A673 (cell line): ENCODE results near the gene SLIT3. TPM values are rescaled to one million over a fixed set of nuclear protein-coding genes. Genes with fewer than 3 reads are reported as not detected.
"Not testable (repeated sequence)": the region's sequence is repeated elsewhere in the genome, so short reads cannot be mapped to it uniquely, and the experiment has no call there.

Source experiments
- BruUV-seq: library from RNA; stranded (reverse); fragments of 400-500 nt; replicated peaks from 2 replicates; lab custom pipeline; 2021; lab: Mats Ljungman, UMichigan
- CTCF ChIA-PET: fragments of 300-600 bp; sonication (Branson Sonifier 250); formaldehyde crosslinking; loops from one replicate; lab custom pipeline; 2022; ENCODE audit warnings: antibody characterized with exemption; lab: Charles Lee
- POLR2A ChIA-PET: fragments of 300-600 bp; sonication (Branson Sonifier 250); formaldehyde crosslinking; loops from one replicate; lab custom pipeline; 2022; ENCODE audit warnings: antibody characterized with exemption; ENCODE audit not compliant: low non-redundant PET; lab: Charles Lee
- DNase-seq: peaks from one replicate; pipeline ENCODE4 v3.0.0-alpha.2; 2015; ENCODE audit warnings: low spot score
- H3K27ac ChIP-seq: fragments of 200-600 bp; sonication (generic); 2 replicates; pipeline ENCODE4 v1.5.1; 2016; ENCODE audit warnings: mixed run types, low read depth, mild to moderate bottlenecking, mixed read lengths, antibody characterized with exemption, low read length; ENCODE audit not compliant: poor library complexity, severe bottlenecking
- H3K27me3 ChIP-seq: fragments of 200-600 bp; sonication (generic); replicated peaks from 2 replicates; pipeline ENCODE4 v1.6.1; 2017; ENCODE audit warnings: mixed run types, low read depth, mild to moderate bottlenecking, mixed read lengths, antibody characterized with exemption, low read length; ENCODE audit not compliant: insufficient read depth, poor library complexity
- H3K36me3 ChIP-seq: fragments of 200-600 bp; sonication (generic); 2 replicates; pipeline ENCODE4 v1.6.1; 2016; ENCODE audit warnings: mixed run types, mild to moderate bottlenecking, mixed read lengths, antibody characterized with exemption, low read length; ENCODE audit not compliant: insufficient read depth, poor library complexity, severe bottlenecking
- H3K4me1 ChIP-seq: fragments of 200-600 bp; sonication (generic); 2 replicates; pipeline ENCODE4 v1.6.1; 2017; ENCODE audit warnings: mixed run types, mild to moderate bottlenecking, mixed read lengths, antibody characterized with exemption, low read length; ENCODE audit not compliant: insufficient read depth, poor library complexity, severe bottlenecking
- H3K4me3 ChIP-seq: fragments of 200-600 bp; sonication (generic); 2 replicates; pipeline ENCODE4 v1.5.1; 2016; ENCODE audit warnings: low read depth, mixed run types, mild to moderate bottlenecking, mixed read lengths, low read length; ENCODE audit not compliant: poor library complexity, severe bottlenecking
- H3K9me3 ChIP-seq: fragments of 200-600 bp; sonication (generic); 2 replicates; pipeline ENCODE4 v1.6.1; 2016; ENCODE audit warnings: mixed run types, low read depth, mild to moderate bottlenecking, mixed read lengths, antibody characterized with exemption, low read length; ENCODE audit not compliant: poor library complexity, severe bottlenecking
- CTCF ChIP-seq: fragments of 300-800, 200-600 bp; sonication (generic); conservative IDR thresholded peaks from 2 replicates; pipeline ENCODE4 v1.5.1; 2017; ENCODE audit warnings: low read depth, mild to moderate bottlenecking, antibody characterized with exemption, low read length, moderate library complexity, mixed read lengths
- EZH2 ChIP-seq: fragments of 200-600 bp; sonication (generic); IDR thresholded peaks from 2 replicates; pipeline ENCODE4 v1.6.1; 2017; ENCODE audit warnings: borderline replicate concordance, low read depth, mild to moderate bottlenecking, mixed read lengths, antibody characterized with exemption, low read length; ENCODE audit not compliant: poor library complexity, severe bottlenecking
- intact Hi-C: fragments of 100-400 bp; cut with micrococcal nuclease; formaldehyde crosslinking; loops from one replicate; pipeline ENCODE4 v1.10.0; 2022; ENCODE audit not compliant: unreplicated experiment
- total RNA-seq: library from RNA; stranded (reverse); gene quantifications from 2 replicates; pipeline ENCODE4 v1.2.3, GENCODE V29; 2021

The SLIT3 gene
- total RNA-seq, 1 experiment from 2014 or later: not detected

DNA sequence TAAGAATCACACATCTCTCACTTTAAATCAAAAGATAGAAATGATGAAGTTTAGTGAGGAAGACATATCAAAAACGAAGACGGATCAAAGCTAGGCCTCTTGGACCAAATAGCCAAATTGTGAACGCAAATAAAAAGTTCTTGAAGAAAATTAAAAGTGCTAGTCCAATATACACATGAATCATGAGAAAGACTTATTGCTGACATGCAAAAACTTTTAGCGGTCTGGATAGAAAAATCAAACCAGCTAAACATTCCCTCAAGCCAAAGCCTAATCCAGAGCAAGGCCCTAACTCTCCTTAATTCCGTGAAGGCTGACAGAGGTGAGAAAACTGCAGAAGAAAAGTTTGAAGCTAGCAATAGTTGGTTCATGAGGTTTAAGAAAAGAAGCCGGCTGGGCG, 557.3 kb downstream of the SLIT3 start:
- ChIA-PET POLR2A (no interaction called here), CTCF (no interaction called here)
- no peaks in the 10 kb centered on the region for H3K36me3 ChIP-seq
- BruUV-seq: no TSS peak
- intact Hi-C loops: no loop called here
- no peaks in the 10 kb centered on the region for H3K9me3 ChIP-seq
- DNase-seq: no peak
- H3K4me1 ChIP-seq: no peaks in the 10 kb centered on the region
- peaks cover 7% of the 10 kb centered on the region for H3K27me3 ChIP-seq
- no peak overlapping the region for H3K27ac ChIP-seq
- TF ChIP-seq EZH2 (no peak), CTCF (no peak)
- no peak overlapping the region for H3K4me3 ChIP-seq

DNA sequence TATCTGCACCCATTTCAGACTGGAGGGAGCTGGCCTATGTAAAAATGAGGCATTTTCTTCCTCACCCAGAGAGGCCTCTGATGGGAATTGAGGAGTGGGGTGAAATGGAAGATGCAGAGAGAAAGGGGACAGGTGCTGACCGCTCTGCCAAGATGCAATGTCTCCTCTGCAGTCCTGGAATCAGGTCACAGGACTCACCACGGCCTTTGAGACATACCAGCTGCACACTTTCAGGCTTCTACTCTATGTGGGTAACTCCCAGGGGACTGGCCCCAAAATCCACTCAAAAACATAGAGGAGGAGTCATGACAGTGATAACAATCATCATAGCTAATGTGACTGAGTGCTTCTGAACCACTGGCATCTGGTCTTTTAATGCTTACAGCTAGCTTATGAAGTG, 558.6 kb downstream of the SLIT3 start:
- intact Hi-C loops, H3K4me3 ChIP-seq, POLR2A ChIA-PET, H3K4me1 ChIP-seq, H3K27ac ChIP-seq, H3K9me3 ChIP-seq, BruUV-seq, CTCF ChIA-PET, DNase-seq, H3K36me3 ChIP-seq: not testable (repeated sequence)
- peaks cover 10% of the 10 kb centered on the region for H3K27me3 ChIP-seq

DNA sequence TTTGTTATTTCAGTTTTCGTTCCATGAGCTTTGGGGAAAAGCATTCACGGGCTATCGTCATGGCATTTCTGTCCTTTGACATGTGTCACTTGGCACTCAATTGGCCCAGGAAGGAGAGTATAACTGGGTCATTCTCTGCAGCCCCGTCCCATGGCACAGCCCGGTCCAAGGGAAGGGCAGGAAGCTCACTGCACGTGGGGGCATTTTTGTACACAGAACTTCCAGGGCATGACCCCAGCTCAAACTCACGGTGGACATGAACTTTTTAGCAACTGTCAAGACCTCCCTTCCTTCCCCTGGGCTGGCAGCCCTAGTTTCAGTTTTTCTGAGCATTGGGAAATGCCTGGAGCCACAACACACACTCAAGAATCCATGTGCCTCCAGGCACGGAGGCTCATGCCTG, 560.1 kb downstream of the SLIT3 start:
- TF ChIP-seq CTCF (no peak), EZH2 (no peak)
- no TSS peak for BruUV-seq
- Histone ChIP-seq H3K4me1 (no peaks in the 10 kb centered on the region), H3K36me3 (no peaks in the 10 kb centered on the region), H3K4me3 (no peak overlapping the region), H3K27ac (no peak overlapping the region), H3K27me3 (peaks cover 12% of the 10 kb centered on the region), H3K9me3 (no peaks in the 10 kb centered on the region)
- CTCF ChIA-PET: no interaction called here
- intact Hi-C loops: no loop called here
- DNase-seq: no peak
- POLR2A ChIA-PET: no interaction called here

DNA sequence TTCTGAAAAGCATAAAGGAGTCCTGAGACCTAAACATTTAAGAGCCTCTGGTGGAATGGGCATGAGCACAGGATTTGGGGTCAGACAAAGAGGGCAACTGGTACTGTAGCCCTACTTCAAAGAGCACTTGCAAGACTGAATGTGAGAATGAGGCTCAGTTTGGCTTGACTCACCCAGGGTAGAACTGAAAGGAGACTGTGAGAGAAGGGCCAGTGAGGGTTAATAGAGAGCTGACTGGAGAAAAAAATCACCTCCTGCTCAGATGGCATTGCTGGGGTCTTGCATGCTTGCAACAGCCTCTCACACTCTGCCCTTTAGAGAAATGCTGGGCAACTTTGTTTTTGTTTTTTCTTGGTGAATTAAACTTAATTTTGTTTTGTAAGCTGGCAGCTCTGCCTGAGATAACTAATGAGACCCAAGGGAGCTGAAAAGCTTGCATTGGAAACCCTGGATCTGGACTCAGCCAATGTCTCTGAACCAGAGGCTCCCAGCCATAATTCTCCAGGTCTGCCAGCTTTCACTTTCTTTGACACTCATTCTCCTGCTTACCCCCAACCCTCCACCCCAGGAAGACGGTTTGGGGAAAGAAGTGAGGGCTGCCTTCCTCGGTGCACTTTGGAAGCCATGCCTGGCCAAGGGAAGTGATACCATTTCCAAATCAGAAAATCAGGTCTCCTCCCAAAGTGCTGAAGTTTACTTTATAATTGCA, 560.7 kb downstream of the SLIT3 start:
- POLR2A ChIA-PET: no interaction called here
- intact Hi-C loops: no loop called here

More for the DNA sequence above, 560.7 kb downstream of the SLIT3 start:
- BruUV-seq: no TSS peak
- Histone ChIP-seq H3K4me3 (no peak overlapping the region), H3K27me3 (peaks cover 12% of the 10 kb centered on the region), H3K36me3 (no peaks in the 10 kb centered on the region), H3K27ac (no peak overlapping the region), H3K9me3 (no peaks in the 10 kb centered on the region), H3K4me1 (no peaks in the 10 kb centered on the region)
- no peak for DNase-seq
- TF ChIP-seq CTCF (no peak), EZH2 (no peak)
- CTCF ChIA-PET: no interaction called here
